Measurements from ENCODE around the gene FAM124A.

Gene FAM124A

GRCh38 chr13:51249255-51249654, 27.1 kb downstream of the FAM124A start:
- H3K9me3 Mint-ChIP-seq, result no peaks in the 10 kb centered on the region

GRCh38 chr13:51249770-51250741, 27.9 kb downstream of the FAM124A start:
- Mint-ChIP-seq H3K4me1 (peaks cover 26% of the 10 kb centered on the region), H3K27me3 (ENCODE audit: low read depth) (no peaks in the 10 kb centered on the region), H3K9me3 (no peaks in the 10 kb centered on the region), H3K36me3 (ENCODE audit: low read depth) (no peaks in the 10 kb centered on the region), H3K4me3 (no peak overlapping the region), H3K27ac (no peak overlapping the region)
- peak in 2 of 3 experiments; percentile 25 to 33 for TF ChIP-seq CTCF (IDR thresholded peaks at IDR 0.05; ENCODE audit: unreplicated experiment in 3 of 3)

More at GRCh38 chr13:51249255-51249654, 27.1 kb downstream of the FAM124A start:
- Mint-ChIP-seq H3K36me3 (ENCODE audit: low read depth) (no peaks in the 10 kb centered on the region), H3K27me3 (ENCODE audit: low read depth) (peaks cover 4% of the 10 kb centered on the region), H3K27ac (no peak overlapping the region), H3K4me3 (no peak overlapping the region), H3K4me1 (peaks cover 26% of the 10 kb centered on the region)
- no peak for TF ChIP-seq CTCF (IDR thresholded peaks at IDR 0.05; ENCODE audit: unreplicated experiment in 3 of 3)

DNA sequence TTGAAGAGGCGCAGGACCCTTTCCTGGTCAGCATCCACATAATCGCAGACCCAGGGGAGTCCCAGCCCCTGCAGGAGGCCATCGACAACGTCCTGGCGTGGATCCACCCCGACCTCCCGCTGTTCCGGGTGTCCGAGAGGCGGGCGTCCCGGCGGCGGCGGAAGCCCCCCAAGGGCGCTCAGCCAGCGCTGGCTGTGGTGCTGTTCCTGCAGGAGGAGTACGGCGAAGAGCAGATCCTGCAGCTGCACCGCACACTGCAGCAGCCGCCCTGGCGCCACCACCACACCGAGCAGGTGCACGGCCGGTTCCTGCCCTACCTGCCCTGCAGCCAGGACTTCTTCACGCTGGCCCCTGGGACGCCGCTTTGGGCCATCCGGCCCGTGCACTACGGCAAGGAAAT, 29.3 kb downstream of the FAM124A start:
- no peak overlapping the region for H3K4me3 Mint-ChIP-seq
- no peak for TF ChIP-seq CTCF (IDR thresholded peaks at IDR 0.05; ENCODE audit: unreplicated experiment in 3 of 3)
- H3K4me1 Mint-ChIP-seq, result peaks cover 15% of the 10 kb centered on the region
- no peaks in the 10 kb centered on the region for H3K27me3 Mint-ChIP-seq (ENCODE audit: low read depth)
- no peaks in the 10 kb centered on the region for H3K36me3 Mint-ChIP-seq (ENCODE audit: low read depth)
- no peaks in the 10 kb centered on the region for H3K9me3 Mint-ChIP-seq
- H3K27ac Mint-ChIP-seq, result no peak overlapping the region

GRCh38 chr13:51252954-51253532, 30.8 kb downstream of the FAM124A start:
- Mint-ChIP-seq H3K4me3 (no peak overlapping the region), H3K9me3 (no peaks in the 10 kb centered on the region), H3K36me3 (ENCODE audit: low read depth) (no peaks in the 10 kb centered on the region)

GRCh38 chr13:51255556-51255955, 33.4 kb downstream of the FAM124A start:
- Mint-ChIP-seq H3K27ac (no peak overlapping the region), H3K27me3 (ENCODE audit: low read depth) (no peaks in the 10 kb centered on the region), H3K4me1 (peaks cover 14% of the 10 kb centered on the region), H3K36me3 (ENCODE audit: low read depth) (no peaks in the 10 kb centered on the region), H3K4me3 (no peak overlapping the region), H3K9me3 (no peaks in the 10 kb centered on the region)
- TF ChIP-seq CTCF (IDR thresholded peaks at IDR 0.05; ENCODE audit: unreplicated experiment in 3 of 3), result no peak

More at GRCh38 chr13:51252954-51253532, 30.8 kb downstream of the FAM124A start:
- TF ChIP-seq CTCF (IDR thresholded peaks at IDR 0.05; ENCODE audit: unreplicated experiment in 3 of 3), result no peak
- no peak overlapping the region for H3K27ac Mint-ChIP-seq
- H3K27me3 Mint-ChIP-seq (ENCODE audit: low read depth), result no peaks in the 10 kb centered on the region
- peaks cover 9% of the 10 kb centered on the region for H3K4me1 Mint-ChIP-seq

All from nephron (organoid).